ENCODE results near the gene SNAP91. TPM values are rescaled to one million over a fixed set of nuclear protein-coding genes. Genes with fewer than 3 reads are reported as not detected.

Gene SNAP91
- total and polyA plus RNA-seq, 2 donors (not counting 3 experiments of a cell fraction or from before 2014, with no cell fraction given), result 1.3 to 1.5 TPM

DNA sequence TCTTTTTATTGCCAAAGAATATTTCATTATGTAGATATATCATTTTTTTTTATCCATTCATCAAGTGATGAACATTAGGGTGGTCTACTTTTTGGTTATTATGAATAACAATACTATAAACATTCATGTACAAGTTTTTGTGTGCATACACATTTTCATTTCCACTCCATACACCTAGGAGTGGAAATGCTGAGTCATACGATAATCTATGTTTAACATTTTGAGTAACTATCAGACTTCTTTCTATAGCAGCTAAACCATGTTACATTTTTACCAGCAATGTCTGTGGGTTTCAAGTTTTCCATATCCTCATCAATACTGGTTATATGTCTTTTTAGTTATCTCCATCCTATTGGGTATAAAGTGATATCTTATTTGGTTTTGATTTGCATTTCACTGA, 130.8 kb downstream of the SNAP91 start:
- Histone ChIP-seq H3K9me3 (replicated peaks; ENCODE audit: control insufficient read depth, insufficient read depth, low read length) (no peaks in the 10 kb centered on the region), H3K27ac (ENCODE audit: insufficient read depth, low read depth, low read length) (no peak overlapping the region), H3K36me3 (ENCODE audit: control insufficient read depth in 2 of 2, extremely low read depth in 1 of 2, insufficient read depth in 2 of 2, low read length in 2 of 2) (no peaks in the 10 kb centered on the region), H3K4me1 (ENCODE audit: control insufficient read depth, extremely low read depth, insufficient read depth, low read length) (no peaks in the 10 kb centered on the region), H4K20me1 (replicated peaks; ENCODE audit: control insufficient read depth, extremely low read depth, insufficient read depth, low read length) (no peaks in the 10 kb centered on the region), H3K9me1 (replicated peaks; ENCODE audit: control insufficient read depth, extremely low read depth, insufficient read depth, low read length) (no peaks in the 10 kb centered on the region), H3K9ac (replicated peaks; ENCODE audit: extremely low read depth, insufficient read depth, low read length) (no peak overlapping the region), H2AFZ (ENCODE audit: low read depth, low read length) (no peak overlapping the region), H3K79me2 (ENCODE audit: control insufficient read depth, insufficient read depth, low read length) (no peaks in the 10 kb centered on the region), H3K27me3 (ENCODE audit: control insufficient read depth in 2 of 2, insufficient read depth in 2 of 2, low read length in 2 of 2) (no peaks in the 10 kb centered on the region), H3K4me2 (ENCODE audit: insufficient read depth, low read length) (no peak overlapping the region), H3K4me3 (replicated peaks in 1 of 3; ENCODE audit: insufficient read depth in 1 of 3, low read depth in 1 of 3, low read length in 3 of 3) (no peak overlapping the region)
- ChIA-PET POLR2A (no interaction called here), CTCF (no interaction called here)
- DNase-seq (ENCODE audit: low read depth, low spot score), result no peak
- FAIRE-seq, result no peak
- dilution Hi-C loops (cut with MboI; ENCODE audit: extremely low pct_ligation_motif_present, low sequenced_read_pairs) (no loop called here), intact Hi-C loops (cut with micrococcal nuclease) (no loop called here)
- TF ChIP-seq MYC (IDR thresholded peaks at IDR 0.05; ENCODE audit: low read depth, low read length) (no peak), FOS (IDR thresholded peaks at IDR 0.05; ENCODE audit: borderline replicate concordance, insufficient read depth, low read length) (no peak), POLR2AphosphoS5 (IDR thresholded peaks at IDR 0.05; ENCODE audit: insufficient read depth, low read depth, low read length) (no peak), JUN (IDR thresholded peaks at IDR 0.05; ENCODE audit: borderline replicate concordance, insufficient read depth, insufficient read length, low read depth) (no peak), GATA2 (IDR thresholded peaks at IDR 0.05; ENCODE audit: insufficient read depth, insufficient read length, low read depth, low read length) (no peak)
- TF ChIP-seq, protein P1, sequence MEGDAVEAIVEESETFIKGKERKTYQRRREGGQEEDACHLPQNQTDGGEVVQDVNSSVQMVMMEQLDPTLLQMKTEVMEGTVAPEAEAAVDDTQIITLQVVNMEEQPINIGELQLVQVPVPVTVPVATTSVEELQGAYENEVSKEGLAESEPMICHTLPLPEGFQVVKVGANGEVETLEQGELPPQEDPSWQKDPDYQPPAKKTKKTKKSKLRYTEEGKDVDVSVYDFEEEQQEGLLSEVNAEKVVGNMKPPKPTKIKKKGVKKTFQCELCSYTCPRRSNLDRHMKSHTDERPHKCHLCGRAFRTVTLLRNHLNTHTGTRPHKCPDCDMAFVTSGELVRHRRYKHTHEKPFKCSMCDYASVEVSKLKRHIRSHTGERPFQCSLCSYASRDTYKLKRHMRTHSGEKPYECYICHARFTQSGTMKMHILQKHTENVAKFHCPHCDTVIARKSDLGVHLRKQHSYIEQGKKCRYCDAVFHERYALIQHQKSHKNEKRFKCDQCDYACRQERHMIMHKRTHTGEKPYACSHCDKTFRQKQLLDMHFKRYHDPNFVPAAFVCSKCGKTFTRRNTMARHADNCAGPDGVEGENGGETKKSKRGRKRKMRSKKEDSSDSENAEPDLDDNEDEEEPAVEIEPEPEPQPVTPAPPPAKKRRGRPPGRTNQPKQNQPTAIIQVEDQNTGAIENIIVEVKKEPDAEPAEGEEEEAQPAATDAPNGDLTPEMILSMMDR (IDR thresholded peaks at IDR 0.05; ENCODE audit: extremely low read depth in 1 of 2, insufficient read depth in 1 of 2, low read depth in 1 of 2, low read length in 2 of 2), result no peak
- TF ChIP-seq, protein P2, sequence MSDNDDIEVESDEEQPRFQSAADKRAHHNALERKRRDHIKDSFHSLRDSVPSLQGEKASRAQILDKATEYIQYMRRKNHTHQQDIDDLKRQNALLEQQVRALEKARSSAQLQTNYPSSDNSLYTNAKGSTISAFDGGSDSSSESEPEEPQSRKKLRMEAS (IDR thresholded peaks at IDR 0.05; ENCODE audit: insufficient read depth, insufficient read length), result no peak
- BruUV-seq (replicated peaks), result no TSS peak
